ENCODE data around the gene STXBP3. TPM values are rescaled to one million over a fixed set of nuclear protein-coding genes. Genes with fewer than 3 reads are reported as not detected.

STXBP3 gene
- total and polyA plus RNA-seq, 3 donors from 2014 or later: 22.7 to 71.8 (median 59.6) TPM

DNA sequence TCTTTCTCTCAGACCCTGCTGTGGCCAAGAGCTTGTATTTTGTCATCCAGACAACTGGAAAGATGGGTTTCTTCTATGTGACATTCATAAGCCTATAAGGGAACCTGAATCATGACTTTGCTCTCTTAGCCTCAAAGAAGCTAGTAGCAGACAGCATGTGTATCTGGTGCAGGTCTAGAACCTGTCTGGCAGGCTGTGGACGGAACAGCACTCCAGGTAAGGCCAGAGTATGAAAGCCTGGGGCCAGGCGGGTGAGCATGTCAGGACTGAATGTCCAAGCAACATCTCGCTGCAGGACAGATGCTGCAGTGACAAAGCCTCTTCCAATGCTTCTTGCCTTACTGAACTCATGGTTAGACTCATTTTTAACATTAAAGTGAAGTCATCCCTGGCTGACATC, 77.6 kb downstream of the STXBP3 start:
- Histone ChIP-seq H3K9me3 (no peaks in the 10 kb centered on the region), H3K36me3 (ENCODE audit: low read depth, missing control alignments) (no peaks in the 10 kb centered on the region), H3K27me3 (no peaks in the 10 kb centered on the region), H3K4me1 (peaks cover 7% of the 10 kb centered on the region), H3K27ac (no peak overlapping the region), H3K4me3 (no peak overlapping the region)
- WGBS, 2 donors: 90 to 93% methylated on average over 3 of the region's 3 CpGs
- TF ChIP-seq POLR2A (IDR thresholded peaks at IDR 0.05): no peak
- TF ChIP-seq, protein P1, sequence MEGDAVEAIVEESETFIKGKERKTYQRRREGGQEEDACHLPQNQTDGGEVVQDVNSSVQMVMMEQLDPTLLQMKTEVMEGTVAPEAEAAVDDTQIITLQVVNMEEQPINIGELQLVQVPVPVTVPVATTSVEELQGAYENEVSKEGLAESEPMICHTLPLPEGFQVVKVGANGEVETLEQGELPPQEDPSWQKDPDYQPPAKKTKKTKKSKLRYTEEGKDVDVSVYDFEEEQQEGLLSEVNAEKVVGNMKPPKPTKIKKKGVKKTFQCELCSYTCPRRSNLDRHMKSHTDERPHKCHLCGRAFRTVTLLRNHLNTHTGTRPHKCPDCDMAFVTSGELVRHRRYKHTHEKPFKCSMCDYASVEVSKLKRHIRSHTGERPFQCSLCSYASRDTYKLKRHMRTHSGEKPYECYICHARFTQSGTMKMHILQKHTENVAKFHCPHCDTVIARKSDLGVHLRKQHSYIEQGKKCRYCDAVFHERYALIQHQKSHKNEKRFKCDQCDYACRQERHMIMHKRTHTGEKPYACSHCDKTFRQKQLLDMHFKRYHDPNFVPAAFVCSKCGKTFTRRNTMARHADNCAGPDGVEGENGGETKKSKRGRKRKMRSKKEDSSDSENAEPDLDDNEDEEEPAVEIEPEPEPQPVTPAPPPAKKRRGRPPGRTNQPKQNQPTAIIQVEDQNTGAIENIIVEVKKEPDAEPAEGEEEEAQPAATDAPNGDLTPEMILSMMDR (IDR thresholded peaks at IDR 0.05): no peak
- intact Hi-C loops (cut with DNase I; ENCODE audit: low total_unique reads): no loop called here
- DNase-seq: no peak

GRCh38 chr1:108826081-108826635, 79.7 kb downstream of the STXBP3 start:
- H3K4me3 ChIP-seq: no peak overlapping the region
- 84 to 91% methylated on average over 3 of the region's 3 CpGs for WGBS, 2 donors
- H3K4me1 ChIP-seq: peaks cover 7% of the 10 kb centered on the region
- DNase-seq: no peak
- no peaks in the 10 kb centered on the region for H3K36me3 ChIP-seq (ENCODE audit: low read depth, missing control alignments)
- intact Hi-C loops (cut with DNase I; ENCODE audit: low total_unique reads): no loop called here
- no peaks in the 10 kb centered on the region for H3K9me3 ChIP-seq
- no peak overlapping the region for H3K27ac ChIP-seq
- TF ChIP-seq, protein P1 (IDR thresholded peaks at IDR 0.05): no peak
- H3K27me3 ChIP-seq: no peaks in the 10 kb centered on the region

GRCh38 chr1:108828074-108828961, 81.8 kb downstream of the STXBP3 start:
- peaks cover 7% of the 10 kb centered on the region for H3K4me1 ChIP-seq
- H3K27ac ChIP-seq: peak overlapping the region in 1 of 2 donors; percentile 69
- intact Hi-C loops (cut with DNase I; ENCODE audit: low total_unique reads): no loop called here
- H3K36me3 ChIP-seq (ENCODE audit: low read depth, missing control alignments): no peaks in the 10 kb centered on the region
- H3K27me3 ChIP-seq: no peaks in the 10 kb centered on the region
- H3K4me3 ChIP-seq: peak overlapping the region in 1 of 2 donors; percentile 1
- DNase-seq: peak; percentile 89
- no peak for TF ChIP-seq POLR2A (IDR thresholded peaks at IDR 0.05)
- TF ChIP-seq, protein P1 (IDR thresholded peaks at IDR 0.05): peak; percentile 62 to 78 (median 70)
- 26 to 29% methylated on average over 11 to 12 of the region's 12 CpGs for WGBS, 2 donors
- H3K9me3 ChIP-seq: no peaks in the 10 kb centered on the region

- no peak overlapping the region for H3K4me3 ChIP-seq
- H3K27ac ChIP-seq: peak overlapping the region in 1 of 2 donors; percentile 2
- H3K4me1 ChIP-seq: peaks cover 7% of the 10 kb centered on the region
- no peak for DNase-seq
- H3K9me3 ChIP-seq: no peaks in the 10 kb centered on the region
- no peaks in the 10 kb centered on the region for H3K36me3 ChIP-seq (ENCODE audit: low read depth, missing control alignments)
- TF ChIP-seq, protein P1 (IDR thresholded peaks at IDR 0.05): no peak
- TF ChIP-seq POLR2A (IDR thresholded peaks at IDR 0.05): no peak
- WGBS, 2 donors: 72 to 77% methylated on average over 6 of the region's 6 CpGs
- intact Hi-C loops (cut with DNase I; ENCODE audit: low total_unique reads): no loop called here
- H3K27me3 ChIP-seq: no peaks in the 10 kb centered on the region
Observed at GRCh38 chr1:108829498-108829916, 83.0 kb downstream of the STXBP3 start.
